ENCODE results near the gene CYB5RL. TPM values are rescaled to one million over a fixed set of nuclear protein-coding genes. Genes with fewer than 3 reads are reported as not detected.
"Not testable (repeated sequence)": the region's sequence is repeated elsewhere in the genome, so short reads cannot be mapped to it uniquely, and the experiment has no call there.

The CYB5RL gene
- 10 to 100 TPM; 13.5 to 13.8 TPM for total RNA-seq

- POLR2A ChIA-PET = interaction anchor here (1.1 kb wide), 1 partner anchor 85 kb away, joined by 6 read pairs; no protein-coding TSS in a partner anchor
- CTCF ChIA-PET = interaction anchor here (1.3 to 2.0 kb wide), 3 partner anchors 14 to 290 kb away, joined by 3 to 6 read pairs (median 5); no protein-coding TSS in a partner anchor
These were observed at the start of gene CYB5RL, which contains the start of gene MRPL37 for GRCh38 chr1:54199765-54200518. Gene CYB5RL, minus strand, starts transcription at chr1:54200030. Its CDS starts 4,414 bp downstream, at chr1:54195616. Gene MRPL37, plus strand, starts transcription at chr1:54200167. Its CDS starts 77 bp downstream, at chr1:54200244.

GRCh38 chr1:54248966-54249365, 49.1 kb upstream of the CYB5RL start:
- ChIA-PET POLR2A (no interaction called here), CTCF (no interaction called here)

- CTCF ChIA-PET = no interaction called here
- POLR2A ChIA-PET = no interaction called here
These were observed 48.2 kb upstream of the CYB5RL start for GRCh38 chr1:54247863-54248515.

- CTCF ChIA-PET = no interaction called here
- POLR2A ChIA-PET = no interaction called here
These were observed 46.4 kb upstream of the CYB5RL start for GRCh38 chr1:54246116-54246721.

GRCh38 chr1:54245501-54245900, 45.7 kb upstream of the CYB5RL start:
- CTCF ChIA-PET = no interaction called here
- POLR2A ChIA-PET = no interaction called here

GRCh38 chr1:54244655-54245054, 44.8 kb upstream of the CYB5RL start:
- ChIA-PET CTCF (no interaction called here), POLR2A (no interaction called here)

GRCh38 chr1:54243022-54243421, 43.2 kb upstream of the CYB5RL start:
- ChIA-PET CTCF (no interaction called here), POLR2A (no interaction called here)

GRCh38 chr1:54241364-54241763, 41.5 kb upstream of the CYB5RL start:
- CTCF ChIA-PET = no interaction called here
- POLR2A ChIA-PET = no interaction called here

- CTCF ChIA-PET = no interaction called here
- POLR2A ChIA-PET = no interaction called here
These were observed 41.0 kb upstream of the CYB5RL start for GRCh38 chr1:54240741-54241335.

GRCh38 chr1:54239631-54240031, 39.8 kb upstream of the CYB5RL start:
- POLR2A ChIA-PET = interaction anchor here (0.6 kb wide), 1 partner anchor 180 kb away, joined by 4 read pairs; no protein-coding TSS in a partner anchor
- CTCF ChIA-PET = no interaction called here

- POLR2A ChIA-PET = no interaction called here
- CTCF ChIA-PET = interaction anchor here (0.6 kb wide), 1 partner anchor 249 kb away, joined by 3 read pairs; no protein-coding TSS in a partner anchor
These were observed 39.2 kb upstream of the CYB5RL start for GRCh38 chr1:54239035-54239383.

- ChIA-PET POLR2A (no interaction called here), CTCF (interaction anchor here (0.6 kb wide), 1 partner anchor 250 kb away, joined by 3 read pairs; no protein-coding TSS in a partner anchor)
These were observed 38.7 kb upstream of the CYB5RL start for GRCh38 chr1:54238353-54239034.

GRCh38 chr1:54237586-54237985, 37.8 kb upstream of the CYB5RL start:
- ChIA-PET POLR2A (no interaction called here), CTCF (interaction anchor here (0.6 kb wide), 1 partner anchor 254 kb away, joined by 3 read pairs; no protein-coding TSS in a partner anchor)

GRCh38 chr1:54234284-54234683, 34.5 kb upstream of the CYB5RL start:
- POLR2A ChIA-PET = no interaction called here
- CTCF ChIA-PET = no interaction called here

GRCh38 chr1:54233196-54233595, 33.4 kb upstream of the CYB5RL start:
- POLR2A ChIA-PET, CTCF ChIA-PET: not testable (repeated sequence)

- CTCF ChIA-PET = interaction anchor here (1.2 to 1.6 kb wide), 2 partner anchors 257 to 259 kb away, joined by 4 to 6 read pairs; no protein-coding TSS in a partner anchor
- POLR2A ChIA-PET = no interaction called here
These were observed 30.9 kb upstream of the CYB5RL start for GRCh38 chr1:54230507-54231339.

- ChIA-PET POLR2A (no interaction called here), CTCF (interaction anchor here (1.2 to 1.6 kb wide), 2 partner anchors 258 to 260 kb away, joined by 4 to 6 read pairs; no protein-coding TSS in a partner anchor)
These were observed 29.6 kb upstream of the CYB5RL start for GRCh38 chr1:54229281-54229891.

- ChIA-PET POLR2A (no interaction called here), CTCF (no interaction called here)
These were observed 28.8 kb upstream of the CYB5RL start for GRCh38 chr1:54228638-54229079.

All from activated CD8-positive, alpha-beta memory T cell treated with anti-CD3 and anti-CD28 coated beads for 36 hours (primary cell).